Measurements from ENCODE around the gene AURKA. TPM values are rescaled to one million over a fixed set of nuclear protein-coding genes. Genes with fewer than 3 reads are reported as not detected.
A peak's percentile ranks its signal among the peaks of the same experiment; 100 is the strongest.

Gene AURKA
- polyA plus RNA-seq, 1 of the 3 experiments (the other 2 are of a cell fraction), result 24.6 TPM

DNA sequence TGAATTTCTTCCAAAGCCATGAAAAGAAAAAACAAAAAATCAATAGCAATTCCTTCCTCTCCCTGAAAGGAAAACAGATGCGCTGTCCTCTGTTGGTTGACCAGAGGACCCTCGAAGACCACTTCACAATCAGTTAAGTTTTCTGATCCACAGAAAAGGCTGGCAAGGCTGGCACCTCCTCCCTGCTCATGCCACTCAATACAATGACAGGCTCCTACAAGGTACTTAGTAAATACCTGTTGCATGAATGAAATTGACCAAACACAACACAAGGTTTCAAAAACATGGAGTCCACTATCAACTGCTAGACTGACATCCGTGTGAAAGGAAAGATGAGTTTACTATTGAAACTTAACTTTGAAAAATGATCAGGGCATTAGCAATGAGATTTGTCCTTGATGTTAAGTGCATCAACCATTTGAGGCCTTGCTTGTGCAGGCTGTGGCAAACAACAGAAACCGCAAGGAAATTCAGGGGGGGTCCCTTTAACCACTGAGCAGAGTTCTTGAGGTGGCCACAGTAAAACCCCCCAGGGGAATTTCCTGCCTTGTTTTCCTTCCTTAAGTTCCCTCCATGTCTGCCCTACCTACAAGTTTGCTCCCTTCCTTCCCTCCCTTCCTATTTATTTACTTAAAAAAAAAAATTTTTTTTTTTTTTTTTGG lies 48.5 kb upstream of the AURKA start (continued):
- TF ChIP-seq, protein P1, sequence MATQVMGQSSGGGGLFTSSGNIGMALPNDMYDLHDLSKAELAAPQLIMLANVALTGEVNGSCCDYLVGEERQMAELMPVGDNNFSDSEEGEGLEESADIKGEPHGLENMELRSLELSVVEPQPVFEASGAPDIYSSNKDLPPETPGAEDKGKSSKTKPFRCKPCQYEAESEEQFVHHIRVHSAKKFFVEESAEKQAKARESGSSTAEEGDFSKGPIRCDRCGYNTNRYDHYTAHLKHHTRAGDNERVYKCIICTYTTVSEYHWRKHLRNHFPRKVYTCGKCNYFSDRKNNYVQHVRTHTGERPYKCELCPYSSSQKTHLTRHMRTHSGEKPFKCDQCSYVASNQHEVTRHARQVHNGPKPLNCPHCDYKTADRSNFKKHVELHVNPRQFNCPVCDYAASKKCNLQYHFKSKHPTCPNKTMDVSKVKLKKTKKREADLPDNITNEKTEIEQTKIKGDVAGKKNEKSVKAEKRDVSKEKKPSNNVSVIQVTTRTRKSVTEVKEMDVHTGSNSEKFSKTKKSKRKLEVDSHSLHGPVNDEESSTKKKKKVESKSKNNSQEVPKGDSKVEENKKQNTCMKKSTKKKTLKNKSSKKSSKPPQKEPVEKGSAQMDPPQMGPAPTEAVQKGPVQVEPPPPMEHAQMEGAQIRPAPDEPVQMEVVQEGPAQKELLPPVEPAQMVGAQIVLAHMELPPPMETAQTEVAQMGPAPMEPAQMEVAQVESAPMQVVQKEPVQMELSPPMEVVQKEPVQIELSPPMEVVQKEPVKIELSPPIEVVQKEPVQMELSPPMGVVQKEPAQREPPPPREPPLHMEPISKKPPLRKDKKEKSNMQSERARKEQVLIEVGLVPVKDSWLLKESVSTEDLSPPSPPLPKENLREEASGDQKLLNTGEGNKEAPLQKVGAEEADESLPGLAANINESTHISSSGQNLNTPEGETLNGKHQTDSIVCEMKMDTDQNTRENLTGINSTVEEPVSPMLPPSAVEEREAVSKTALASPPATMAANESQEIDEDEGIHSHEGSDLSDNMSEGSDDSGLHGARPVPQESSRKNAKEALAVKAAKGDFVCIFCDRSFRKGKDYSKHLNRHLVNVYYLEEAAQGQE (IDR thresholded peaks at IDR 0.05; ENCODE audit: low read depth, low read length), result no peak
- no peak for TF ChIP-seq CHD2 (IDR thresholded peaks at IDR 0.05; ENCODE audit: low read length, partially characterized antibody)

DNA sequence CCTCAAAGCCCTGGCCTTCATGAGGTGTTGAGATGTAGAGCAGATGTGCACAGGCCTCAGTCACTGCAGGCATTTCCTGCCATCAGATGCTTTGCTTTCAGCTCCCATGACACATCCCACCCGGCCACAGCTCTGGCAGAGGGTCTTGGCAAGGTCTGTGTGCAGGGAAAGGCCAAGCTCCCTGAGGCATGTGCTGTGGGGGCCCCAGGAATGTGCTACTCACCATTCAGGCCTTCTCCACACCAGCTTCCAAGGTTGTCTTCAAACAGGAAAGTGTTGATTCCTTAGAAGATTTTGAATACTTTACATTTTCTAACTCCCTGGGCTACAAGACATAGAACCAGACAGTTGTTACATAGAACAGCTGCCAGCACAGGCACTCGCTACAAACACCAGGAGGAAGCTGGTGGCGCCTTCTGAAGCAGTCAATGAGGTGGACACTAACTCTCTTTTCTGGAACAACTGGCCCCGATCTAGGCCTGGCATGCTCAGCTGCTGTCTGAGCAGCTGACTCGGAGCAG lies 47.8 kb upstream of the AURKA start:
- H3K9ac ChIP-seq, result no peak overlapping the region
- no peaks in the 10 kb centered on the region for H3K79me2 ChIP-seq (ENCODE audit: insufficient read depth)
- no peaks in the 10 kb centered on the region for H4K20me1 ChIP-seq (ENCODE audit: insufficient read depth)
- H2AFZ ChIP-seq (ENCODE audit: low read depth), result peak overlapping the region; percentile 70
- H3K27ac ChIP-seq (ENCODE audit: low read depth in 2 of 2, low read length in 1 of 2), result peak overlapping the region; percentile 36 to 75; a peak in 3 of 4 replicates
- H3K4me1 ChIP-seq (ENCODE audit: control insufficient read depth in 1 of 2, insufficient read depth in 2 of 2, low read depth in 1 of 2, low read length in 1 of 2), result peaks cover 2 to 6% of the 10 kb centered on the region in 2 experiments; a peak in 2 of 4 replicates
- no peak overlapping the region; the same call in 1 of the 2 replicates for H3K4me2 ChIP-seq
- no peaks in the 10 kb centered on the region for H3K27me3 ChIP-seq (ENCODE audit: insufficient read depth)
- WGBS (ENCODE audit: low lambda C conversion rate), result 30% methylated on average over 5 of the region's 5 CpGs
- H3F3A ChIP-seq (replicated peaks; ENCODE audit: insufficient read depth), result peaks cover 17% of the 10 kb centered on the region
- no peaks in the 10 kb centered on the region for H3K9me3 ChIP-seq
- no peak overlapping the region for H3K4me3 ChIP-seq (ENCODE audit: low read depth in 2 of 2, low read length in 1 of 2)
- ChIA-PET CTCF (no interaction called here), POLR2A (no interaction called here)
- TF ChIP-seq SIN3A (IDR thresholded peaks at IDR 0.05; ENCODE audit: borderline replicate concordance, low read depth, low read length), result peak; percentile 42; the same call in 1 of the 2 replicates
- TF ChIP-seq, protein P2, sequence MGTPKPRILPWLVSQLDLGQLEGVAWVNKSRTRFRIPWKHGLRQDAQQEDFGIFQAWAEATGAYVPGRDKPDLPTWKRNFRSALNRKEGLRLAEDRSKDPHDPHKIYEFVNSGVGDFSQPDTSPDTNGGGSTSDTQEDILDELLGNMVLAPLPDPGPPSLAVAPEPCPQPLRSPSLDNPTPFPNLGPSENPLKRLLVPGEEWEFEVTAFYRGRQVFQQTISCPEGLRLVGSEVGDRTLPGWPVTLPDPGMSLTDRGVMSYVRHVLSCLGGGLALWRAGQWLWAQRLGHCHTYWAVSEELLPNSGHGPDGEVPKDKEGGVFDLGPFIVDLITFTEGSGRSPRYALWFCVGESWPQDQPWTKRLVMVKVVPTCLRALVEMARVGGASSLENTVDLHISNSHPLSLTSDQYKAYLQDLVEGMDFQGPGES (IDR thresholded peaks at IDR 0.05; ENCODE audit: low read depth, low read length), result no peak
- TF ChIP-seq, protein P3, sequence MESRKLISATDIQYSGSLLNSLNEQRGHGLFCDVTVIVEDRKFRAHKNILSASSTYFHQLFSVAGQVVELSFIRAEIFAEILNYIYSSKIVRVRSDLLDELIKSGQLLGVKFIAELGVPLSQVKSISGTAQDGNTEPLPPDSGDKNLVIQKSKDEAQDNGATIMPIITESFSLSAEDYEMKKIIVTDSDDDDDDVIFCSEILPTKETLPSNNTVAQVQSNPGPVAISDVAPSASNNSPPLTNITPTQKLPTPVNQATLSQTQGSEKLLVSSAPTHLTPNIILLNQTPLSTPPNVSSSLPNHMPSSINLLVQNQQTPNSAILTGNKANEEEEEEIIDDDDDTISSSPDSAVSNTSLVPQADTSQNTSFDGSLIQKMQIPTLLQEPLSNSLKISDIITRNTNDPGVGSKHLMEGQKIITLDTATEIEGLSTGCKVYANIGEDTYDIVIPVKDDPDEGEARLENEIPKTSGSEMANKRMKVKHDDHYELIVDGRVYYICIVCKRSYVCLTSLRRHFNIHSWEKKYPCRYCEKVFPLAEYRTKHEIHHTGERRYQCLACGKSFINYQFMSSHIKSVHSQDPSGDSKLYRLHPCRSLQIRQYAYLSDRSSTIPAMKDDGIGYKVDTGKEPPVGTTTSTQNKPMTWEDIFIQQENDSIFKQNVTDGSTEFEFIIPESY (IDR thresholded peaks at IDR 0.05; ENCODE audit: borderline replicate concordance, low read depth), result 0 out of 2 replicates have a peak, but pooled peaks have one; percentile 31
- TF ChIP-seq EP300 (IDR thresholded peaks at IDR 0.05; ENCODE audit: borderline replicate concordance in 1 of 2, low read depth in 1 of 2, low read length in 1 of 2), result peak in 1 of 2 experiments; percentile 88; a peak in 2 of 4 replicates
- peak; percentile 92 for TF ChIP-seq TCF12 (IDR thresholded peaks at IDR 0.05)
- peak; percentile 56; the same call in 1 of the 2 replicates for TF ChIP-seq FOXM1 (IDR thresholded peaks at IDR 0.05; ENCODE audit: low read depth)
- TF ChIP-seq JUND (IDR thresholded peaks at IDR 0.05), result peak; percentile 75
- peak; percentile 32; the same call in 1 of the 2 replicates for TF ChIP-seq POLR2AphosphoS5 (IDR thresholded peaks at IDR 0.05; ENCODE audit: low read depth, low read length)
- TF ChIP-seq NFIC (IDR thresholded peaks at IDR 0.05; ENCODE audit: borderline replicate concordance), result peak; percentile 96
- TF ChIP-seq MEF2A (IDR thresholded peaks at IDR 0.05; ENCODE audit: borderline replicate concordance, low read depth), result peak; percentile 18; the same call in 1 of the 2 replicates
- TF ChIP-seq, protein P4, sequence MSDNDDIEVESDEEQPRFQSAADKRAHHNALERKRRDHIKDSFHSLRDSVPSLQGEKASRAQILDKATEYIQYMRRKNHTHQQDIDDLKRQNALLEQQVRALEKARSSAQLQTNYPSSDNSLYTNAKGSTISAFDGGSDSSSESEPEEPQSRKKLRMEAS (IDR thresholded peaks at IDR 0.05; ENCODE audit: low read depth), result peak; percentile 91
- TF ChIP-seq RXRA (IDR thresholded peaks at IDR 0.05; ENCODE audit: borderline replicate concordance, low read depth), result peak; percentile 77
- TF ChIP-seq ELF1 (IDR thresholded peaks at IDR 0.05), result 0 out of 2 replicates have a peak, but pooled peaks have one; percentile 17
- no peak for TF ChIP-seq GABPA (IDR thresholded peaks at IDR 0.05; ENCODE audit: low read depth)
- no peak for TF ChIP-seq NRF1 (IDR thresholded peaks at IDR 0.05; ENCODE audit: low read depth, low read length)
- TF ChIP-seq, protein P5, sequence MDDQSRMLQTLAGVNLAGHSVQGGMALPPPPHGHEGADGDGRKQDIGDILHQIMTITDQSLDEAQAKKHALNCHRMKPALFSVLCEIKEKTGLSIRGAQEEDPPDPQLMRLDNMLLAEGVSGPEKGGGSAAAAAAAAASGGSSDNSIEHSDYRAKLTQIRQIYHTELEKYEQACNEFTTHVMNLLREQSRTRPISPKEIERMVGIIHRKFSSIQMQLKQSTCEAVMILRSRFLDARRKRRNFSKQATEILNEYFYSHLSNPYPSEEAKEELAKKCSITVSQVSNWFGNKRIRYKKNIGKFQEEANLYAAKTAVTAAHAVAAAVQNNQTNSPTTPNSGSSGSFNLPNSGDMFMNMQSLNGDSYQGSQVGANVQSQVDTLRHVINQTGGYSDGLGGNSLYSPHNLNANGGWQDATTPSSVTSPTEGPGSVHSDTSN (IDR thresholded peaks at IDR 0.05), result peak; percentile 83
- TF ChIP-seq FOSL2 (IDR thresholded peaks at IDR 0.05; ENCODE audit: borderline replicate concordance, low read depth), result peak; percentile 76
- no peak for TF ChIP-seq CHD2 (IDR thresholded peaks at IDR 0.05; ENCODE audit: low read length, partially characterized antibody)
- TF ChIP-seq TEAD4 (IDR thresholded peaks at IDR 0.05; ENCODE audit: borderline replicate concordance, insufficient read depth), result peak; percentile 89
- no peaks in the 10 kb centered on the region for H3K9me2 ChIP-seq
- no peaks in the 10 kb centered on the region for H3K36me3 ChIP-seq (replicated peaks in 1 of 2; ENCODE audit: control insufficient read depth in 1 of 2, insufficient read depth in 2 of 2, low read length in 1 of 2)
- DNase-seq, result no peak

Data from SK-N-SH (cell line).